ENCODE data around the gene TAF15.

The TAF15 gene

GRCh38 chr17:35892091-35893035 lies 83.1 kb downstream of the TAF15 start:
- Histone ChIP-seq H3K27me3 (ENCODE audit: control insufficient read depth, insufficient read depth, low read length) (no peaks in the 10 kb centered on the region), H3K9ac (ENCODE audit: low read depth, low read length) (no peak overlapping the region), H3K4me3 (ENCODE audit: low read depth, low read length) (no peak overlapping the region), H3K27ac (ENCODE audit: low read depth, low read length) (no peak overlapping the region), H3K36me3 (ENCODE audit: control insufficient read depth, insufficient read depth, low read length) (no peaks in the 10 kb centered on the region), H3K4me1 (ENCODE audit: control insufficient read depth, insufficient read depth, low read length) (peaks cover 6% of the 10 kb centered on the region; the same call in 1 of the 2 replicates), H3K9me3 (ENCODE audit: control insufficient read depth, insufficient read depth, low read length) (no peaks in the 10 kb centered on the region)

- Histone ChIP-seq H3K4me1 (ENCODE audit: control insufficient read depth, insufficient read depth, low read length) (peaks cover 6% of the 10 kb centered on the region; the same call in 1 of the 2 replicates), H3K27me3 (ENCODE audit: control insufficient read depth, insufficient read depth, low read length) (no peaks in the 10 kb centered on the region), H3K36me3 (ENCODE audit: control insufficient read depth, insufficient read depth, low read length) (no peaks in the 10 kb centered on the region), H3K9me3 (ENCODE audit: control insufficient read depth, insufficient read depth, low read length) (no peaks in the 10 kb centered on the region), H3K4me3 (ENCODE audit: low read depth, low read length) (no peak overlapping the region), H3K9ac (ENCODE audit: low read depth, low read length) (no peak overlapping the region), H3K27ac (ENCODE audit: low read depth, low read length) (no peak overlapping the region)
These were observed 84.5 kb downstream of the TAF15 start for GRCh38 chr17:35893751-35894150.

GRCh38 chr17:35894206-35894605 lies 84.9 kb downstream of the TAF15 start:
- H3K27me3 ChIP-seq (ENCODE audit: control insufficient read depth, insufficient read depth, low read length), result no peaks in the 10 kb centered on the region
- H3K4me3 ChIP-seq (ENCODE audit: low read depth, low read length), result no peak overlapping the region
- no peak overlapping the region for H3K9ac ChIP-seq (ENCODE audit: low read depth, low read length)
- no peaks in the 10 kb centered on the region for H3K9me3 ChIP-seq (ENCODE audit: control insufficient read depth, insufficient read depth, low read length)
- no peak overlapping the region for H3K27ac ChIP-seq (ENCODE audit: low read depth, low read length)
- H3K4me1 ChIP-seq (ENCODE audit: control insufficient read depth, insufficient read depth, low read length), result peaks cover 6% of the 10 kb centered on the region; the same call in 1 of the 2 replicates
- no peaks in the 10 kb centered on the region for H3K36me3 ChIP-seq (ENCODE audit: control insufficient read depth, insufficient read depth, low read length)

DNA sequence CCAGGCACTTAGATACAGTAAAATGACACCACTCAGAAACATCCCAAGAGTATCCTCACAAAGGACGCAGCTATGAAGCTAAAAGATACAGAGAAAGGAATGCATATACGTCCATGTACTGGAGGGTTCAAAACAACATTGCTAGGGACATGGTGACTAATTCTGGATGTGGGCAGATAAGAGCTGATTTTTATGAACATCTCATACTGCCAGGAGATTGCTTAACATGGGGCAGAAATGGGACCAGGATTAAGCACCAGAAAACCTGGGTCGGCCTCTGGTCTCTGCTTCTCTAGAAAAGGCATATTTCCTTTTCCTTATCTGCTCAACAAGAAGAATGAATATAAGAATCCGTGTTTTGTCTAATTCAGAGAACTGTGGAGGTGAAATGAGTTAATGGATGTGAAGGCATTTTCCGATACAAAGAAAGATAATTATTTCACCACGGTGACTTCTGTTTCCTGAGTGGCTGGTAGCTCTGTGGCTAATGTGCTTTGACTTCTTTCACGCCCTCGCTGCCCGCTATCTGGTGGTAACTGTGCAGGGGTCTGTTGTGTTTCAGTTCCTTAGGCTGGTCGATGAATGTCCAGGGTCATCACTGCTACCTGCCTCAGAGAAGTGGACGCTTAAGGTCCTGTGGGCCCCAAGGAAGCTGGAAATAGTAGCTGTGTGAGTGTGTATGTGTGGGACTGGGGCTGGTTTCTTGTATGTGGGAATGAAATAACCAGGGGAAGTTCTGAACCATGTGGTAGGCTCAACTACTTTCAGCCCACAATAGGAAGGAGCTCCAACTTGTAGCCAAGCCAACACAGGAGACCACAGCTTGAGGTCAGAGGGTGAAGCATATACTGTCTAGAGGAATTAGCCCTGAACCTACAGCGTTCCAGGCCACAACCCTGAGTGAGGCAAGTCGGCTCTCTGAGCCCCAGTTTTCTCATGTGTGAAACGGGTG lies 86.6 kb downstream of the TAF15 start:
- no peaks in the 10 kb centered on the region for H3K9me3 ChIP-seq (ENCODE audit: control insufficient read depth, insufficient read depth, low read length)
- H3K27me3 ChIP-seq (ENCODE audit: control insufficient read depth, insufficient read depth, low read length), result no peaks in the 10 kb centered on the region
- no peak overlapping the region for H3K27ac ChIP-seq (ENCODE audit: low read depth, low read length)
- H3K4me3 ChIP-seq (ENCODE audit: low read depth, low read length), result no peak overlapping the region
- no peaks in the 10 kb centered on the region for H3K36me3 ChIP-seq (ENCODE audit: control insufficient read depth, insufficient read depth, low read length)
- no peaks in the 10 kb centered on the region for H3K4me1 ChIP-seq (ENCODE audit: control insufficient read depth, insufficient read depth, low read length)
- no peak overlapping the region for H3K9ac ChIP-seq (ENCODE audit: low read depth, low read length)

All from HUES48 (cell line).